GM19351 (cell line): ENCODE measurements around the gene ZNF594.
"Not testable (repeated sequence)": the region's sequence is repeated elsewhere in the genome, so short reads cannot be mapped to it uniquely, and the experiment has no call there.

ENCODE experiments used
- ATAC-seq: cut with Tn5 transposase; IDR thresholded peaks from one replicate; pipeline ENCODE4 v1.9.1; 2021; ENCODE audit warnings: mild to moderate bottlenecking, moderate library complexity; ENCODE audit not compliant: unreplicated experiment

Gene ZNF594

GRCh38 chr17:5137511-5138197 is 54.0 kb downstream of the ZNF594 start:
- not testable (repeated sequence) for ATAC-seq

DNA sequence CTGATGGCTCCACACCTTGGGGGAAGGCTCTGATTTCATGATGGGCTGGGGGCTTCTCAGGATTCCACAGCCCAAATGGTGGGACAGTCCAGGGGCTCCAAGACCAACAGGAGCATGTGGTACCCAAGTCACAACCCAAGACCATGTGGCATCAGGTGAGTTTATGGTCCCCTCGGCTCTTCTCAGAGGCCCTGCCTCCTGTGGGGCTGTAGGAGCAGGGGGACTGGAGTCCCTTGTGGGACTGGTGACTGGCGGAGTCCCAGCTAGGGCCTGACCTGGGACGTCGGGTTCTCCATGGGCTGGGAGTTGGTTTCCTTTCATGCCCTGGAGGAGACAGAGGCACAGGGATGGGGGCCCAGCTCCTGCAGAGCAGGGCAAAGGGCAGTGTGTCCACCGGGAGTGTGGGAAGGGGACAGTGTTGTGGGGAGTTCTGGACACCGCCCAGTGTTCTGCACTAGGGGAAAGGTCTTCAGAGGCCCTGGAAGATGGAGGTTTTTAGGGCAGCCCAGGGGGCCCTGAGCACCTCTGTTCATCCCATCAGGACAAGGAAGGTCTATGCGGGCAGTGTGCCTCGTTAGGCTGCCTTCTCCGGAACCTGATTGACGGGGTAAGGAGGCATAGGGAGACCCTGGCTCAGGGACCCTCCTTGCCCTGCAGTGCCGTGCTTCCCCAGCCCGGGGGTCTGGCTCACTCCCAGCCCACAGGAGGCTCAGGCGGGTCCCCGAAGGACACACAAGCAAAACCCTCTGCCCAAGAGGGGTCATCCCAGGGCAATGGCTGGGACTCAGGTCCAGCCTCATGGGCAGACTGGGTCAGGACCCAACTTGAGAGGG is 54.9 kb downstream of the ZNF594 start:
- not testable (repeated sequence) for ATAC-seq

DNA sequence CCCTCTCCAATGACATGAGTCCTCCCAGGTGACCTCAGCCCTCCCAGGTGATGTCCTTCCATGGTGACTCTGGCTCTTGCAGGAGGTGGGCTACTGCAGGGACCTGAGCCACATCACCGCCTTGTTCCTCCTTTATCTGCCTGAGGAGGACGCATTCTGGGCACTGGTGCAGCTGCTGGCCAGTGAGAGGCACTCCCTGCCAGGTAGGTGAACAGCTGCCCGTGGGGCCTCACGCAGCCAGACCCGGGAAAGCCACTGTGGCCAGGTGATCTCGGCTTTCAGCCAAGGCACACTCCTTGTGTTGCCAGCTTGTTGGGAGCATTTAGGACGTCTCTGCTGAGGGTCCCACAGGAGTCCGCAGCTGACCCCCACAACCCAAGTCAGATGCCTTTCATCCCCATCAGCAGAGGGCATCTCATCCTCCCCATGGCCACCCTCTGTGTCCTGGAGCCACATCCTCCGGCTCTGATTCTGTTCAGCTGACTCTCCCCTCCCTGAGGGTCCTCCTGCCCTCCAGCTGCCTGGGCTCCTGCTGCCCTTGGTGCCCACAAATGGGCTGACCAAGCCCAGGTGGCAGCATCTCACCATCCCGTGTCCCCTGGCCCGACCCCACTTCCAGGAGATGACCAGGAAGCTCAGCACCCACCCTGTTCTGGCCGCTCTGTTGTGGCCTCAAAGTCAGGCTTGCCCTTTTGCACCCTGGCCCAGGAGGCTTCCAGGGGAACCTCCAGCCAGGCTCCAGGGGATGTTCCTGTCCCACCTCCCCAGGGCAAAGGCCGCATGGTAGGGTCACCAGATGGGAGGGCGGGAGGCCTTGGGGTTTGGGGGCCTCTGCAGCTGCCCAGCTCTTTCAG is 55.7 kb downstream of the ZNF594 start:
- no peak for ATAC-seq

DNA sequence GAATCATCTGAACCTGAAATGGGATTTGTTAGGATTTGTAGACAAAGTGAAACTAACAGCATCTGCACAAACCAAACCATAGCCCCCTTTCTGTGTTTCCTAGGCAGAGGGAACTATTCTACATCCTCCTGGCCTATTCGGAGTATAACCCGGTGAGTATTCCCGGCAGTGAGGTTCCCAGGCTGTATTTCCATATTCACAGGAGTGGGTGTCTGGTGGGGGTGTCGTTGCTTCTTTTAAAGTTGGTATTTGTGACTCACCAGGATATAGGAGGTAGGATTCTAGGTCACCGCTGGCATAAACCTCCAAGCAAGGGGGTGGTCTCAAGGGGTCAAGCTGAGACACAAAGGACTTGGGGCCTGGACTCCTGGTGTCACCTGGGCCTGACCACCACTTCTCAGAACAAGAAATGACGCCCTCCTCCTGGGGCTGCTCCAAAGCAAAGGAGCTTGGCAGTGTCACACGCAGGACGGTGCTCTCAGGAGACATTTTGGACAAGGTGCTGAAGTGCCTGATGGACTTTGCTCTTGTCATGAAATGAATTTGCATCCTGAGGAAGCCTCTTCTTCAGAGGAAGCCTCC is 56.4 kb downstream of the ZNF594 start:
- not testable (repeated sequence) for ATAC-seq

- ATAC-seq = not testable (repeated sequence)
These were observed 57.1 kb downstream of the ZNF594 start for GRCh38 chr17:5134571-5134970.

GRCh38 chr17:5133961-5134360 is 57.7 kb downstream of the ZNF594 start:
- not testable (repeated sequence) for ATAC-seq

- ATAC-seq = no peak
These were observed 58.4 kb downstream of the ZNF594 start for GRCh38 chr17:5133311-5133710.

GRCh38 chr17:5132503-5133225 is 59.0 kb downstream of the ZNF594 start:
- ATAC-seq = not testable (repeated sequence)

DNA sequence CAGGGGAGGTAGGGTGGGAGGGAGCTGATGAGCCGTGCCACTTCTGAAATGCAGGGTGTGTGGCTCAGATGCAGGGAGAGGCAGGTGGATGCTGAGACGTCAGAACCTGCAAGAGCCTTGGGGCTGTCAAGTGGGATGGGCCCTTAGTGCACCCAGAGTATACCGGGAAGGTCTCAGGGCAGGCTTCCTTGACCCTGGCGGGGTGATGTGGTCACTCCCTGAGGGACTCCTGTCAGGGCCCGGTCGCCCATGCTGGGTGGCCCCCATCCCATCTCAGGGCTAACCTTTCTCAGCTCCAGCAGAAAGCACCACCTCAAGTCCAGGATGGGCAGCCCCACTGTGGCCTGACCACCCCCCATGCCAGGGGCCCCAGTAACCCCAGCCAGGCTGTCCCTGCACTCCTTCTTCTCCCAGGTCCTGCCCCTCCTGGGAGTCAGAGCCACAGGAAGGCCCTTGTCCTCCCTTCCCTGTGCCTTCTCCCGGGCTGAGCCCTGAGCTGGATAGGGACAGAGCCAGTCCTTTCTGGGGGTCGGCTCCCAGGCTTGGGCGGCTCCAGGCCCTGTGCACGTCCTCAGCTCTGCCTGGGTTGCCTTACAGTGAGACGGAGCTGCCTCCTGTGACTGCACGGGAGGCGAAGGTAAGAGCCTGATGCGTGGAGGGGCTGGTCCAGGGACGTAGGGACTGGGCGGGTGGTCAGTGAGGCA is 59.7 kb downstream of the ZNF594 start:
- ATAC-seq = not testable (repeated sequence)

- no peak for ATAC-seq
These were observed 60.4 kb downstream of the ZNF594 start for GRCh38 chr17:5131146-5131715.

- ATAC-seq = not testable (repeated sequence)
These were observed 61.0 kb downstream of the ZNF594 start for GRCh38 chr17:5130687-5131086.

GRCh38 chr17:5130261-5130660 is 61.4 kb downstream of the ZNF594 start:
- ATAC-seq = not testable (repeated sequence)

GRCh38 chr17:5129770-5130169 is 61.9 kb downstream of the ZNF594 start:
- ATAC-seq = not testable (repeated sequence)
